Smooth muscle cell (in vitro differentiated cells): Measurements from ENCODE around the gene TFF3. TPM values are rescaled to one million over a fixed set of nuclear protein-coding genes. Genes with fewer than 3 reads are reported as not detected.

Experiments used
- DNase-seq: peaks from one replicate; lab custom pipeline; 2025; ENCODE audit not compliant: unreplicated experiment; lab: John Stamatoyannopoulos, UW
- H2AFZ ChIP-seq: fragments of 200-600 bp; sonication (generic); 2 replicates; pipeline ENCODE4 v1.6.0; 2016; ENCODE audit warnings: antibody characterized with exemption, low read depth, mild to moderate bottlenecking
- H3F3A ChIP-seq: fragments of 200-600 bp; sonication (generic); 2 replicates; pipeline ENCODE4 v1.6.0; 2017; ENCODE audit warnings: antibody characterized with exemption, low read depth
- H3K27ac ChIP-seq: fragments of 200-600 bp; sonication (generic); 2 replicates; pipeline ENCODE4 v1.5.1; 2016; ENCODE audit warnings: low read depth, mild to moderate bottlenecking
- H3K27me3 ChIP-seq: fragments of 200-600 bp; sonication (generic); 2 replicates; pipeline ENCODE4 v1.6.1; 2016; ENCODE audit warnings: low read depth, mild to moderate bottlenecking
- H3K36me3 ChIP-seq: fragments of 200-600 bp; sonication (generic); 2 replicates; pipeline ENCODE4 v1.5.1; 2016; ENCODE audit warnings: low read depth
- H3K4me1 ChIP-seq: fragments of 200-600 bp; sonication (generic); 2 replicates; pipeline ENCODE4 v1.5.1; 2016; ENCODE audit warnings: low read depth
- H3K4me2 ChIP-seq: fragments of 200-600 bp; sonication (generic); 2 replicates; pipeline ENCODE4 v1.6.0; 2016; ENCODE audit warnings: mild to moderate bottlenecking
- H3K4me3 ChIP-seq: fragments of 200-600 bp; sonication (generic); 2 replicates; pipeline ENCODE4 v1.5.1; 2016; ENCODE audit warnings: mild to moderate bottlenecking
- H3K79me2 ChIP-seq: fragments of 200-600 bp; sonication (generic); 2 replicates; pipeline ENCODE4 v1.6.0; 2016; ENCODE audit warnings: low read depth, mild to moderate bottlenecking
- H3K9ac ChIP-seq: fragments of 200-600 bp; sonication (generic); 2 replicates; pipeline ENCODE4 v1.6.0; 2016; ENCODE audit warnings: low read depth
- H3K9me3 ChIP-seq: fragments of 200-600 bp; sonication (generic); replicated peaks from 2 replicates; pipeline ENCODE4 v1.5.1; 2016; ENCODE audit warnings: low read depth
- H4K20me1 ChIP-seq: fragments of 200-600 bp; sonication (generic); 2 replicates; pipeline ENCODE4 v1.6.0; 2016; ENCODE audit warnings: low read depth
- WGBS: methylation state at CpG from one replicate; pipeline ENCODE4 v1.1.7; 2016; ENCODE audit warnings: low lambda C conversion rate; 5-methylcytosine and 5-hydroxymethylcytosine counted together
- polyA plus RNA-seq: library from polyadenylated mRNA; unstranded; fragments of >200 nt; fragmentation: Nextera tagmentation; extraction: Ambion mirVana; gene quantifications from 2 replicates; pipeline ENCODE4 v1.2.1, GENCODE V29; 2016
- total RNA-seq: library from RNA; depleted of rRNA; stranded (reverse); fragments of >200 nt; gene quantifications from 2 replicates; pipeline ENCODE4 v1.2.3, GENCODE V29; 2014
- TF ChIP-seq, protein P1 (sequence below): fragments of 200-600 bp; sonication (generic); IDR thresholded peaks from 2 replicates; pipeline ENCODE4 v1.5.1; 2017; ENCODE audit warnings: borderline replicate concordance, mild to moderate bottlenecking, antibody characterized with exemption; ENCODE audit not compliant: insufficient read depth, poor library complexity, severe bottlenecking

Gene TFF3
- total and polyA plus RNA-seq, 2 experiments from 2014 or later = 0.31 TPM; not detected in 1

- Histone ChIP-seq H3K9me3 (no peaks in the 10 kb centered on the region), H3K4me2 (no peak overlapping the region), H3K27ac (no peak overlapping the region), H2AFZ (no peak overlapping the region), H3K4me3 (no peak overlapping the region), H3K79me2 (no peaks in the 10 kb centered on the region), H3K36me3 (no peaks in the 10 kb centered on the region), H3K4me1 (peaks cover 7% of the 10 kb centered on the region), H3K27me3 (no peaks in the 10 kb centered on the region), H3F3A (peaks cover 4% of the 10 kb centered on the region), H4K20me1 (no peaks in the 10 kb centered on the region), H3K9ac (no peak overlapping the region)
- no peak for DNase-seq
- WGBS = 68% methylated on average over 11 of the region's 11 CpGs
- TF ChIP-seq, protein P1, sequence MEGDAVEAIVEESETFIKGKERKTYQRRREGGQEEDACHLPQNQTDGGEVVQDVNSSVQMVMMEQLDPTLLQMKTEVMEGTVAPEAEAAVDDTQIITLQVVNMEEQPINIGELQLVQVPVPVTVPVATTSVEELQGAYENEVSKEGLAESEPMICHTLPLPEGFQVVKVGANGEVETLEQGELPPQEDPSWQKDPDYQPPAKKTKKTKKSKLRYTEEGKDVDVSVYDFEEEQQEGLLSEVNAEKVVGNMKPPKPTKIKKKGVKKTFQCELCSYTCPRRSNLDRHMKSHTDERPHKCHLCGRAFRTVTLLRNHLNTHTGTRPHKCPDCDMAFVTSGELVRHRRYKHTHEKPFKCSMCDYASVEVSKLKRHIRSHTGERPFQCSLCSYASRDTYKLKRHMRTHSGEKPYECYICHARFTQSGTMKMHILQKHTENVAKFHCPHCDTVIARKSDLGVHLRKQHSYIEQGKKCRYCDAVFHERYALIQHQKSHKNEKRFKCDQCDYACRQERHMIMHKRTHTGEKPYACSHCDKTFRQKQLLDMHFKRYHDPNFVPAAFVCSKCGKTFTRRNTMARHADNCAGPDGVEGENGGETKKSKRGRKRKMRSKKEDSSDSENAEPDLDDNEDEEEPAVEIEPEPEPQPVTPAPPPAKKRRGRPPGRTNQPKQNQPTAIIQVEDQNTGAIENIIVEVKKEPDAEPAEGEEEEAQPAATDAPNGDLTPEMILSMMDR = no peak
Measured at GRCh38 chr21:42262831-42263231, 52.4 kb downstream of the TFF3 start.

- H3K9ac ChIP-seq = no peak overlapping the region
- H3K4me2 ChIP-seq = peak overlapping the region; percentile 75
- peaks cover 4% of the 10 kb centered on the region for H3F3A ChIP-seq
- H3K79me2 ChIP-seq = no peaks in the 10 kb centered on the region
- TF ChIP-seq, protein P1 = no peak
- peaks cover 7% of the 10 kb centered on the region for H3K4me1 ChIP-seq
- no peaks in the 10 kb centered on the region for H3K27me3 ChIP-seq
- H3K9me3 ChIP-seq = no peaks in the 10 kb centered on the region
- H3K27ac ChIP-seq = peak overlapping the region; percentile 55
- no peak overlapping the region for H2AFZ ChIP-seq
- DNase-seq = no peak
- 81% methylated on average over 7 of the region's 7 CpGs for WGBS
- H3K4me3 ChIP-seq = no peak overlapping the region
- no peaks in the 10 kb centered on the region for H4K20me1 ChIP-seq
- H3K36me3 ChIP-seq = no peaks in the 10 kb centered on the region
Measured at GRCh38 chr21:42261829-42262200, 53.4 kb downstream of the TFF3 start.

Other genes with a start within 250 kb of the TFF3 start
- not detected in 2 replicates for gene UMODL1, start 244.1 kb downstream of the TFF3 start, total RNA-seq
- 0.14 TPM in 1 of 2 replicates, not detected in the other for gene UMODL1, start 244.1 kb downstream of the TFF3 start, polyA plus RNA-seq
- gene ABCG1, start 96.3 kb downstream of the TFF3 start, total RNA-seq = 1.7 and 2.9 TPM in 2 replicates
- 0.55 and 1.1 TPM in 2 replicates for gene ABCG1, start 96.3 kb downstream of the TFF3 start, polyA plus RNA-seq
- not detected in 2 replicates for gene TFF2, start 35.6 kb upstream of the TFF3 start, total RNA-seq
- not detected in 2 replicates for gene TFF2, start 35.6 kb upstream of the TFF3 start, polyA plus RNA-seq
- gene TFF1, start 51.1 kb upstream of the TFF3 start, total RNA-seq = 3.3 and 7.9 TPM in 2 replicates
- 8.1 and 8.6 TPM in 2 replicates for gene TFF1, start 51.1 kb upstream of the TFF3 start, polyA plus RNA-seq
- 0.09 TPM in 1 of 2 replicates, not detected in the other for gene TMPRSS3, start 80.6 kb upstream of the TFF3 start, total RNA-seq
- not detected in 2 replicates for gene TMPRSS3, start 80.6 kb upstream of the TFF3 start, polyA plus RNA-seq
- gene UBASH3A, start 88.5 kb upstream of the TFF3 start, total RNA-seq = not detected in 2 replicates
- gene UBASH3A, start 88.5 kb upstream of the TFF3 start, polyA plus RNA-seq = 0.22 TPM in 1 of 2 replicates, not detected in the other
- 0.13 TPM in 1 of 2 replicates, not detected in the other for gene RSPH1, start 180.8 kb upstream of the TFF3 start, total RNA-seq
- gene RSPH1, start 180.8 kb upstream of the TFF3 start, polyA plus RNA-seq = 0.16 TPM in 1 of 2 replicates, not detected in the other
- gene SLC37A1, start 198.4 kb upstream of the TFF3 start, total RNA-seq = 18.0 and 19.4 TPM in 2 replicates
- 14.6 and 15.0 TPM in 2 replicates for gene SLC37A1, start 198.4 kb upstream of the TFF3 start, polyA plus RNA-seq